Left forelimb (tissue), 1 donor: ENCODE measurements around the gene CREB5.
"Not testable (repeated sequence)": the region's sequence is repeated elsewhere in the genome, so short reads cannot be mapped to it uniquely, and the experiment has no call there.

Experiments
- DNase-seq: peaks from one replicate; pipeline ENCODE4 v3.0.0-alpha.2; 2018; ENCODE audit warnings: low spot score

CREB5 gene

DNA sequence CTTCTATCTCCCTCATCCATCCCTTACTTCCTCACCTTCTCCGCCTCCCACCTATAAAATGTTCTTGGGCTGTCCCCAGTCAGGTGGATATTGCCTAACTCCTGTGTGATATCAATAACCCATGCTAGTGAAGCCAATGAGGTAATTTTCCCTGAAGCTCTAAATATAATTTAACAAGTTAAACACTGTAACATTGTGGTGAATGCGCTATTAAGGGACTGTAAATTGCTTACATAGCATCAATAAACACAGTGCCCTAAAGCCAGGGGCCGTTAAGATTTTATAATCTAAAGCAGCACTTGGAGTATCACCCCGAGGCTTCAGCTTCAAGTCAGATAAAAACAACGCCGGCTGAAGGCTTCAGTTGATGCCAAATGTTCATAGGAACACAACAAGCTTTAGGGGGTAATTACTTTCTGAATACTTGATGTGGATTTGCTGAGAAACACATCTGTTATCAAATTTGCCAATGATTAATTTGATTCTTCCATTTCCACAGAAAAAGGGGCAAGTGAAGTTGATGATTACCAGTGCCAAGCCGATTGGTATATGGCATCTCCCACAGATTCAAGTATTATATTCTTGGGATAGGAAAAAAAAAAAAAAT is 138.4 kb downstream of the CREB5 start:
- no peak for DNase-seq

DNA sequence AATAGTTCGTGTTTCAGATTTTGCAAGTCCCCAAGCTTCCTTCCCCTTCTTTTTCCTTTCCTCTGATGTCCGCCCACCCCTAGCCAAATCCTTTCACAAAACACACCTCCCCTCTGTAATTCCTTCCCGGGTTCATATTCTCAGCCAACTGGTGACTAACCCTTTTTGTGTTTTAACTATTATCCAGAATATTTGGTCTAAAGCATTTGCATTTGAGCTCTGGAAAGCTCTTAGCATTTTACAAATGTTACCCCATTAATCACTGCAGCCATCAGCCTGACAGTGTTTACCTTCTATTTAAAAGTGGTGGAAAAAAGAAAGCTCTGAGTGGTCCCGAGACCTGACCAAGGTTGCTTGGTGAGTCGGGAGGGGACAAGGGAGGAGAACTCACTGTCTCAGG is 139.0 kb downstream of the CREB5 start:
- DNase-seq: no peak

DNA sequence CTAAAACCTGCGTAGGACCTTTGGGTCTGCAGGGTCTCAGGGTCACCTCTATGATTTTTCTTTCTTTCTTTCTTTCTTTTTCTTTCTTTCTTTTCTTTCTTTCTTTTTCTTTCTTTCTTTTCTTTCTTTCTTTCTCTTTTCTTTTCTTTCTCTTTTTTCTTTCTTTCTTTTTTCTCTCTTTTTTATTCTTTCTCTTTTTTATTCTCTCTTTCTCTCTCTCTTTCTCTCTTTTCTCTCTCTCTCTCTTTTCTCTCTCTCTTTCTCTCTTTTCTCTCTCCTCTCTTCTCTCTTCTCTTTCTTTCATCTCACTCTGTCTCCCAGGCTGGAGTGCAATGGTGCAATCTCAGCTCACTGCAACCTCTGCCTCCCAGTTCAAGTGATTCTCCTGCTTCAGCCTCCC is 139.4 kb downstream of the CREB5 start:
- DNase-seq: not testable (repeated sequence)

DNA sequence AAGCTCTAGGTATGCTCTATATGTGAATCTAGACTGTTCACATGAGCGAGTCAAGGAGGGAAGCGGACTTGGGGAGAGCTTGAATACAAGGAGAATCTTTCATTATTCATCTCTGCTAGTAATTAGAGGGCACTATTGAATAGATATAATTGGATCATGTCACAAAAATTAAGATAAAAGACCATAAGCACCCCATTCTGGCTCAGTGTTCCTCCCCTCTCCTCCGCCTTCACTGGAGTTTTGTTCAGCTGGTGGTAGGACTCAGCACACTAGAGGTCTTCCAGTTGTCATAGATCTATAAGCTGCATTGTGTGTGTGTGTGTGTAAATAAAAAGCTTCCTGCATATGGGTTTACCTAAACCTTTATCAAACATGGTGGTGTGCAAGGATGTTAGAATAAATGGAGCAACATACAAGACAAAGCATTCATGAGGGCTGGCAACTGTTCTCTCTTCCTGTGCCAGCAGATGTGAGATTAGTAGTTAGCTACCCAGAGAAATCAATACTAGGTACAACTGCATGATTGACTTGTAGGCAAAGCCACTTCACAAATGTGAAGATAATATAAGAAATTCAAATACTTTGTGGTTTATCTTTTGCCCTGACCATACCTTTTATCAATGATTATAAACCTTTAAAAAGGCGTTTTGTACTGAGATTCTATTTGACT is 142.6 kb downstream of the CREB5 start:
- no peak for DNase-seq

DNA sequence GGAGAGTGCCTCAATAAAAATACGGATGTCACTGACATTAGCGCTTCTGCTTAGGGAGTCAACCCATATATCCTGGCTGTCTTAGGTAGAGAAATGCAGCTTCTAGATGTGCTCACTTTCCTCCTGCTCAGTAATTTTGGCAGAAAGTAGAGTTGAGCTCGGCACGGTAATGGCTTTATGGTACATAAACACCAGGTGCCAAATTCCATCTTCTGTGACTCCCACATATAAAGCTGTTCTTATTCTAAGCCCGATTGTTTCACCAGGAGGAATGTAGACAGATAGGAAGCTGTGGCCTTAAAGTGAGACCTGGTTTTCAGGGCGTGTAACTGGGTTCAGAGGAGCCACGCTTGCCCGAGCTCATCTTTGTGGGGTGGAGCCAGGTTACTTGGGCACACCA is 143.7 kb downstream of the CREB5 start:
- DNase-seq: no peak

DNA sequence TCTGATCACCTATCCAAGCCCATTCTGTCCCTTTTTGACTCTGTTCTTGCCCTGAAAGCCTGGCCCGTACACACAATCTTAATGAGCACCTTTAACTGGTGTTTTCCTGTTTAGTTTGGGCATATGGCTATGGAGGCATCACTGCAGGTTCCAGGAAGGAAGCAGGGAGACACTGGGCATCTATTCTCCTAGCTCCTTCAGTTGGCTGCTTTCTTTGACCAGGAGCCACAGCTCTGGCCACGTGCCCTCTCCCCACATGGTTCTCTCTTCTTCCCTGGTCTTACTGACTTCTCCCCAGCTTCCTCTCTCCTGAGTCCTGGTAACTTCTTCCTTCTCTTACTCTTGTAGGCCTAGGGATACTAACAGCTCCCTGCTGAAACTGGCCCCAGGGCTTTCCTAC is 144.4 kb downstream of the CREB5 start:
- DNase-seq: no peak

DNA sequence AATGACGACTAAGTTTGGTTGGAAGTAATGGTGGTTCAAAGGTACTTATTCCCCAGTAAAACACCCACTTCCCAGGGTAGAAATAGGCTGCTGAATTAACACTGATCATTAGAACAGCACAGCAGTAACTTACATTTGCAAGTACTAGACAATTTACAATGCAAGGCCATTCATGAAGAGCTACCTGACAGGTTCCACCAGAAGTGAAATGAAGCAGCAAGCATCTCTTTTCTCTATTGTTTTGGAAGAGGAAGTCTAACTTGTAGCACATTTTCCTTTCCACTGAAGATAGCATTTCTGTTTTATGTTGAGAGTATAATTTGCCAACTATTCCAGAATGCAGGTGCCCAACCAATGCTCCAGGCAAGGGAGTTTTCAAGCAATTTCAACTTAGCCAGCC is 145.9 kb downstream of the CREB5 start:
- no peak for DNase-seq

DNA sequence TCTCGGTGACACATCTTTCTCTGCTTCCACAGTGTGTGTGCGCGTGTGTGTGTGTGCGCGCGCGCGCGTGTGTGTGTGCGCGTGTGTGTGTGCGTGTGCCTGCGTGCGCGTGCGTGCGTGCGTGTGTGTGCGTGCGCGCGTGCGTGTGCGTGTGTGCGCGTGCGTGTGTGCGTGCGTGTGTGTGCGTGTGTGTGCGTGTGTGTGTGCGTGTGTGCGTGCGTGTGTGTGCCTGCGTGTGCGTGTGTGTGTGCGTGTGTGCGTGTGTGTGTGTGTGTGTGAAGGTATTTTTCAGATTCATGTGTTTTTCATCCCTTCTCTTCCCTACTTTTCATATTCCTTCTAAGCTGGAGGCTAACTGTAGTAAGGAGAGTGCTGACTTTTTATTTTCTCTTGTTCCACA is 148.4 kb downstream of the CREB5 start:
- no peak for DNase-seq

DNA sequence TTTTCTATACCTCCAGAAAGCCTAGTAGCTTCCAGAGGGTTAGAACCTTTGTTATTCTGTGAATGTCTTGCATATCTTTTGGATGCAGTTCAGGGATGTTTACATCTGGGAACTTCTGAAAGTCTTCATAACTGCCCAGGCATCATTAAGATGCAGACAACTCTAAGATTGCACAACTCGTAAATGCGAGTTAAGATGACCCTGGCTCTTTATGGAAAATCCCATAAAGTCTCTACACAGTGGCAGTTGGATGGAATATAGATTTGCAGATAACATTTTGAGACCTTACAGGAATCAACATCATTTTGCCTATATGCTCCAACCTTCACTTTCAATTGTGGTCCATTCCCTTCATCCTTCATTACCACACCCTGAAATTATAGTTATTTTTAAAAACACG is 151.7 kb downstream of the CREB5 start:
- no peak for DNase-seq

DNA sequence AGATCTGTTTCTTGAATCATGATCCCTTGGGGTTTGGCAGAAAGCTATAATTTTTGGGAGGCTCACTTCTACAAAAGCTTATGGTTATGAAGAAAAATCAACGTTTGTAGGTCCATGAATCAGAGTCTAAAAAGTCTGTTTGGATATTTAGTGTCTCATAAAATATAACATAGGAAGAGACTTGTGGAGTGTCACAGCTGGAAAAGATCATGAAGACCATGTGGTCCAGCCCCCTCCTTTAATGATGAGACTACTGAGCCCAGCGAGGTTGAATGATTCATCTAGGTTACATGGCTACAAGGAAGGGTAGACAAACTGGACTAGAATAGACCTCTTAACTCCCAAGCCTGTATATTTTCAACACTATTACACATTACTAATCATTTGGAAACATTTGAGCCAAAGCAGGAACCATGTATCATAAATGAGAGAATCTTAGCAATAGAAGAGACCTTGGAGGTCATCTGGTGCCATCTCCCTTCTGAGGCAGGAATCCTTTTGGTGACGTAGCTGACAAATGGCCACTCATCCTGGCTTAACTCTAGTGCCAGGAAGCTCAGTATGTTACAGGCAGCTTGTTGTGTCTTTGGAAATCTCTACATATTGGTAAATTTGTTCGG is 152.5 kb downstream of the CREB5 start:
- no peak for DNase-seq

DNA sequence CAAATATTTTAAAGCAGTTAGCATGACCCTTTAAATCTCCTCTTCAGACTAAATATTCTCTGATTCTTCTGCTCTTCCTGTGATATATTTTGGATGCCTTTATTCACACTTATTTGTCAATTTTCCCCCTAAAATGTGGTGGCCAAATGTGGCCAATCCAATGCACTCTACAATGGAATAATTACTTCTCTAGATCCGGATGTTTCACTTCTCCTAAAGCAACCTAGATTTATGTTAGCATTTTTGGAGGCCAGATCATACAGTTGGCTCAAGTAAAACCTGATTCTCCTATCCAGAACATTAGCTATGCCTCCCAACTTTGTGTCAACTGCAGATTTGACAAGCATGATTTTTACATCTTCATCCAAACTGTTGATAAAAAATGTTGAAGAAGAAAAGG is 153.7 kb downstream of the CREB5 start:
- no peak for DNase-seq

DNA sequence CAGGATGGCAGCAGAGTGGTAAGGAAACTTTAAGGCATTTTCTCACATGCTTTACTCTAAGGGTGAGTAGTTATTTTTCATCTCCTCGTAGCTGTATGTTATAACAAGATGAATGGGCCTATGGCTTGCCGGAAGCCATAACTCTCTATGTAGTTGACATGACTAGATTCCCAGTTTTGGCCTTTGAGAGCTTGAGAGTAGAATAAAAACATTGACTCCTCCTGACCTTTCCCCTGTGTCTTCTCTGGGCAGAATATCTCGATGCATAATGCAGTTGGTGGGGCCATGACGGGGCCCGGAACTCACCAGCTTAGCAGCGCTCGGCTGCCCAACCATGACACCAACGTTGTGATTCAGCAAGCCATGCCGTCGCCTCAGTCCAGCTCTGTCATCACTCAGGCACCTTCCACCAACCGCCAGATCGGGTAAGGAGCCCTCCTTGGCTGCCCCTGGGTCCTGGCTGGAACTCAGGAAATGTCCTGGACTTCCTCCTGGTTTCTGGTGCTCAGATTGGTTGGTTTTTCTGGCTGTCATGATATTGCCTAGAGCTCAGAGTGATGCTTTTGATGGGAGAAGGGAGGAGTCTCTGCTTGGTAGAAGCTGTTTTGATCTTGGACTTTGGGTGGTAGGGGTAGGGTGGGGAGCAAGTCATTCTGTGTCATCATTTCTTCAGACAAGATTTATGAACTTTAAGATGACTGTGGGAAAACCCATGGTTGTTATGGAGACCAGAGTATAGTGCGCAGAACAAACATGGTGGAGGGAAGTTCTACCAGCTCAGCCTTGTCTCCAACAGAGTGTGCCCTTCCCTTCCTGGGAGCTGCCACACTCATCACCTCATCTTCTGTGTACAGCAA is 158.0 kb downstream of the CREB5 start:
- DNase-seq: no peak

DNA sequence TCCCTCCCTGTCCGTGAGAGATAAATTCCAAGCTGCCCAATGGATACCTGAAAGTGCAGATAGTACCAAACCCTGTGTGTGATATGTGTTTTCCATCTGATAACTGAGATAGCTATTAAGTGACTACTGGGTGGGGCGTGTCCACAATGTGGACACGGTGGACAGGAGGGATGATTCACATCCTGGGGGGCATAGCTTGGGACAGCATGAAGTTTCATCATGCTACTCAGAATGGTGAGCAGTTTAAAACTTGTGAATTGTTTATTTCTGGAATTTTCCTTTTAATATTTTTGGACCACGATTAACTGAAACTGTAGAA is 158.6 kb downstream of the CREB5 start:
- no peak for DNase-seq

DNA sequence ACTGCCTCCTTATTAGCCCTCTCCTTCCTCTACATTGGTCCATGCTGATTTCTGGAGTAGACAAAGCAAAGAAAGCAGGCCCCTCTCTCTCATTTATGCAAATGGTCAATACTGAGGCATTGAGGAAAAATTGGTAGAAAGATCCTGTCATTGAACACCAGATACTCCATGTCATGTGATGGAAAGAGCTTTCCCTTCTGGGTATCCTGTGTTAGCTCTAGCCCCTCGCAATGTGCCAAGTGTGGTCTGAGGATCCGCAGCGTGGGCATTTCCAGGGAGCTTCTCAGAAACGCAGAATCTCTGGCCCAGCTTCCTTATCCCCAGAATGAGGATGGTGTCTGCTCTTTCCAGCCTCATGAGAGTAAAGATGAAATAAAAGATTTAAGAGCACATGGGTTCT is 159.1 kb downstream of the CREB5 start:
- DNase-seq: no peak

DNA sequence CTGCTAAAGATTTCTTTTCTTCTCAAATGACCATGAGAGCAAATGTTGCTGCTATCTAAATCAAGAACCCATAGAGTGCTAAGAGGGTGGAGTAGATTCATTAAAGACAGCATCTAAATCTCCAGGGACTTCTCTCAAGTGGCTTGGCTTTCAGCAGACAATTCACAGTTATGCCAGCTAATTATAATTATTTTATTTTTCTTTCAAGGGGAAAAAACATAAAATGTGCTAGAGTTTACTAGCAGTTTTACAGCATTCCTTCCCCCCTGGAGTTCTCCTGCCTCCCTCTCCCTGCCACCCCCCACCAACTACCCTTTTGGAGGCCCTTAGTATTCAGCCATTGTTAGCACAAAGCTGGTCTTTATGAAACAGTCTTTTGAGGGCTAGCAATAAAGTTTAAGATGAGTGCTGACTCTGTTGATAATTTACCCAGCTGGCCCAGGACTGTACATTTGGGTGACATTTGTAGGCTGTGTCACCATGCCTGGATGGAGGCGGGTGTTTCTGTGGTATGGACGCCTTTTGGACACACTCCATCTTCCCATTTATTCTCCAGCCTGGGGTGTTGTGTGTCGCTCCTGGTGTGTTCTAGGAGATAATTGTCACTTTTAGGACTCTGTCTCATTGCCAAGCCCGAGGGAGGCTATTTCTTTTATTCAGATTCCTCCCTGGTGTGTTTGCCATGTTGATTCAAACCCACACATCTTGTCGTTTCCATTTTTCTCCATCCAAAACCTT is 160.2 kb downstream of the CREB5 start:
- no peak for DNase-seq

DNA sequence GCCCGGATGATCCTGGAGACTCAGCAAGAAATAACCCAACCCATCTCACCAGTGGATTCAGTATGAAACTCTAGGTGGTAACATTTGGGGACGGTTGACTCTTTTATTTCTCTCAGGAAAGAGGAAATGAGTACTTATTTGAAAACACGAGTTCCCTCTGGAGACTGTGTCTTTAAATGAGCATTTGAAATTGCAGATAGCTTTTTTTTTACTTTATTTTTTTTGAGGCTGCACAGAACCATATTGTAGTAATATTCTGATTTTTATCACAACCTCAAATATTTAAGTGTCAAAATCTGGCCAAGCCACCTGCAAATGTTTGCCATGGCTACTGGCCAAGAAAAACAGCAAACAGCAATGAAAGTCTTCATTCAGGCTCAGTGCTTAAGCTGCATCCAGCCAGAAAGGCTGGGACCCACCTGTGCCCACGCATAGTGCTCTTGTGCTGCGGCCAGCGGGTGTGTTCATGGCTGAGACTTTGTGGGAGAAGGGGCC is 160.8 kb downstream of the CREB5 start:
- DNase-seq: no peak

DNA sequence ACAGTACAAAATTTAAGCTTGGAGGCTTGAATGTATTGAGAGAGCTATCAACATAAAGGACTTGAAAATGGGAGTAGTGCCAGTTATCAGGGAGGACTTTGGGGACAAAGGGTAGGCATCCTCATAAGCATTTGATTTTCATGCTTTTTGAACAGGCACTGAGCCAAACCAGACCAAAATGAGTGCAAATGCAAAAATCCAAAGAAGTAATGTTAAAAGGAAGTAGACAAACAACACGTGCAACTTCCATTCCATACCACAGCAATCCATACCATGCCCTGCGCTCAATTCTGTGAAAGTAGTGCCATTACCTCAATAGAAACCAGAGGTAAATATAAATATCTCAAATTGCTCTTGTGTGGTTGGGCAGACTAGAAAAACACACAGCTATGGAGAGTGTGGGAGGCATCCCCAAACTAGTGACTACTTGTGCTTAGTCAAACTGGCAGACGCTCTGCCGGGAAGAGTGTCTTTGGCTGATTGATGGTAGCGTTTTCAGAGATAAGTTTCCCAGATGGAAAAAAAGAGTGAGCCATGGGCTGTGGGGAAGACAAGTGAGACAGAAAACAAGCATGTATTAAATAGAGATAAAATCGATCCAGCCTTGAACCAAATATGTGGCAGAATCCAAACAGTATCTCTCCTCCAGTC is 161.5 kb downstream of the CREB5 start:
- DNase-seq: no peak

DNA sequence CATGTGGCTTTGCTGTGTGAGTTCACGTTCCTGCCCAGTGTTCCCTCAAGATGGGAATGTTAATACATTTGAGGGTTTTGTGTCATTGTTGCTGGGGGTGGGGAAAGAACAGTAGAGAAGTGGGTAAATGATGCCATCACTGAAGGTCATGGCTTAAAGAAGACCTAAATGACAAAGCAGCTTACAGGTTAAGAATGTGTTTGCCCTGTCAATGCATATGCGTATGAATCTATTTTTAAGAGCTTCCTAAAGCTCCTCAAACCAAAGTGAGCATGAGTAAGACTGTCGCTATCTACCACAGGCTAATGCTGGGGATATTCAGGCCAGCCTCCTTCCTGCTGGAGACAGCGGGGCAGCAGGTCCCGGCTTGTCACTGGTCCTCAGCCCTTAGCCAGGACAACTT is 162.9 kb downstream of the CREB5 start:
- no peak for DNase-seq

DNA sequence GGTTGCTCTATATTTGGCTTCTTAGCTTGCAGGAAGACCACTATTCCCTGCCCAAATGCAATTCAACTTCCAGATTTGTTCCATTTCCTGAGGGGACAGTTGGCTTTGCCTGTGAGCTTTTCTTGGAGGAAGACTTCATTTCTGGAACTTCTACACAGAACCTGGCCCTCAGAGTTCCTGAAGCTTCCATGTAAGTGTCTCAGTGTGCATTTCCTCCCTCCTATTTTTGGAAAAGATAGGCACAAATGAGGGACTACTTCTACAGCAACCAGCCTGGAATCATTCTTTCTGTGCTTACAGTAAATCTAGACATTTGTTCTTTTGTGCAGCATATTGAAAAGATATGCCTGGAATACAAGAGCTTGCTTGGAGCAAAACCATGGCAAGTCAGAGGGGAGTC is 164.3 kb downstream of the CREB5 start:
- DNase-seq: no peak

DNA sequence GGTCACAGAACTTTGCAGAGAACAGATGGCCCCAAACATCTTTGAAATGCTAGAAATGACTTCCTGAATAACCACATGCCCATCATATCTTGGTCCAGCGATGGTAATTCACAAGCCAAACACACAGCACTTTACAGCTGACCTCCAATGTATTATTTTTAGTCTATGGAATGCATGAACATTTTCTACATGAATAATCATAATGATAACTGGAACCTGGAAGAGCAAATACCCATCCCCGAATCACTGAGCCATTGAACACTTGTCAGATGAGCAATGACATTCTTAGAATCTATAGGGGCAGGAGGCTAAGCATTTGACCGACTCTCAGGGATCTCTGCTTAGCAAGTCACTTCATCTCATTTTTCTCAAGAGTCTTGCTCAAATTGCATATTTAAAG is 167.3 kb downstream of the CREB5 start:
- DNase-seq: no peak

DNA sequence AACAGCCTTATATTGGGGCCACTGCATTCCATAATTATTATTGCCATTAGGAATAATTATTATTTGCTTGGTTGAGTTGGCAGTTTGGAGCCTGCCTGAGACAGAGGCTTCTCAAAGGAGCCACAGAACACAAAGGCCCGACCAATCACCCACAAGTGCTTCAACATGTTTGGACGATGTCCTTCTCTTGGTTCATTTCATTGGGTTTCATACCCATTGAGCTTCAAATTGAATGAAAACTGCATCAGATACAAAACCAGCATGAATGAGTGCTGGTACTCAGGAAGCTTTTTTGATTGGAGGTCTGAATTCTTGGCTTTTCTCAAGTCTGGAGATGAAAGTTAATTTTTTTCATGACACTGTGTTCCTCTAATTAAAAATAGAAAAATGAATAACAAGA is 168.3 kb downstream of the CREB5 start:
- no peak for DNase-seq

DNA sequence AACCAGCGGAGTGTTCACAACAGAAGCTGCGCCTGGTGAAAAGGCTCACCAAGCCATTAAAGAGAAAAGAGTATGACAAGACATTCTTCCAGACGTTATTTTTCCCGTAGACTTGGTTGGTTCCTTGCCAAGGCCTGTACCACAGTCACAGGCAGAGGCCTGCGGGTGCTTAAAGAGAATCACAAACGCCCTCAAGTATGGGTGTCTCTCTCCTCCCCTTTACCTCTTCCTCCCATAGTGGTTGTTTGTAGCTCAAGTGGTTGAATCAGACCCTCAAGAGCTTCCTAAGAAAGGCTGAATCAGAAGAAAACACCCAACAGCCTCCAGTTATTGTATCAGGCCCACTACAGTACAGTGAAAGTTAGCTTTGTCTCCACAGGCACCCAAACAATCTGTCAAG is 169.0 kb downstream of the CREB5 start:
- no peak for DNase-seq
